Right lobe of liver (tissue), 6 donors: ENCODE measurements around the gene MSTO1. TPM values are rescaled to one million over a fixed set of nuclear protein-coding genes. Genes with fewer than 3 reads are reported as not detected.

Source experiments
- ATAC-seq, 4 donors: fragments of 200-7000 bp; cut with Tn5 transposase; one replicate each; pipeline ENCODE4 v1.9.1; 2020; ENCODE audit warnings: mild to moderate bottlenecking in 4 of 4, moderate library complexity in 4 of 4
- DNase-seq, 3 donors: peaks; one replicate each; pipeline ENCODE4 v3.0.0-alpha.2; 2020
- H3K27ac ChIP-seq, 3 donors: fragments of 200-600 bp; one replicate each; pipeline ENCODE4 v1.8.0; 2022
- H3K27me3 ChIP-seq, 2 donors: fragments of 200-600 bp; one replicate each; pipeline ENCODE4 v1.8.0; 2022
- H3K36me3 ChIP-seq, 4 donors: fragments of 200-600 bp; sonication (generic) in 1 of 4; one replicate each; pipeline versions ENCODE4 v1.5.1 to v1.8.0; 2017 to 2022; ENCODE audit warnings: control low read depth in 1 of 4
- H3K4me1 ChIP-seq, 4 donors: fragments of 200-600 bp; sonication (generic) in 1 of 4; one replicate each; pipeline versions ENCODE4 v1.5.1 to v1.8.0; 2017 to 2022; ENCODE audit warnings: control low read depth in 1 of 4
- H3K4me3 ChIP-seq, 3 donors: fragments of 200-600 bp; one replicate each; pipeline ENCODE4 v1.8.0; 2022
- H3K9me3 ChIP-seq, 4 donors: fragments of 200-600 bp; sonication (generic) in 1 of 4; one replicate each; pipeline versions ENCODE4 v1.5.1 to v1.8.0; 2017 to 2022; ENCODE audit warnings: control low read depth in 1 of 4
- CTCF ChIP-seq, 4 donors: fragments of 200-600 bp in 3 of 4; fragments of 450-650 bp in 1 of 4; IDR thresholded peaks; one replicate each; pipeline versions ENCODE4 v1.5.1 to v1.8.0; 2016 to 2022; ENCODE audit warnings: antibody characterized with exemption in 4 of 4, mild to moderate bottlenecking in 2 of 4
- POLR2A ChIP-seq: fragments of 450-650 bp; IDR thresholded peaks from one replicate; pipeline ENCODE4 v1.6.1; 2017; ENCODE audit warnings: antibody characterized with exemption, mild to moderate bottlenecking
- WGBS: methylation state at CpG from one replicate; pipeline ENCODE4 v1.1.6; 2018; ENCODE audit warnings: low coverage, low lambda C conversion rate; ENCODE audit not compliant: insufficient coverage; ENCODE audit errors: missing lambda C conversion rate; 5-methylcytosine and 5-hydroxymethylcytosine counted together
- intact Hi-C, 2 donors: fragments of 100-400 bp; cut with DNase I; formaldehyde crosslinking; loops; one replicate each; pipeline versions ENCODE4 v1.11.2 to v1.14.1; 2022
- total RNA-seq, 6 experiments: library from RNA; depleted of rRNA in 2 of 6; stranded (reverse); fragments of >200 nt in 2 of 6; fragmentation: NEBNext Ultra II Directional in 3 of 6; extraction: Animal tissue kit (Norgen Biotek cat#: 25700) in 3 of 6; gene quantifications; one replicate each; pipeline versions ENCODE4 v1.1.0 to v1.2.4, GENCODE V29; 2016 to 2023
- donor health status: DM: no; HTN: yes; CAD: no.
- donor health status: DM: no; HTN: no; CAD: no.
- donor health status: DM: no; HTN: no; CAD: no.
- donor health status: DM: no; HTN: yes; CAD: no.
- donor health status: DM: no; HTN: yes; CAD: no.

The MSTO1 gene
- total RNA-seq, 6 experiments from 2014 or later = 9.5 to 22.0 (median 16.7) TPM

DNA sequence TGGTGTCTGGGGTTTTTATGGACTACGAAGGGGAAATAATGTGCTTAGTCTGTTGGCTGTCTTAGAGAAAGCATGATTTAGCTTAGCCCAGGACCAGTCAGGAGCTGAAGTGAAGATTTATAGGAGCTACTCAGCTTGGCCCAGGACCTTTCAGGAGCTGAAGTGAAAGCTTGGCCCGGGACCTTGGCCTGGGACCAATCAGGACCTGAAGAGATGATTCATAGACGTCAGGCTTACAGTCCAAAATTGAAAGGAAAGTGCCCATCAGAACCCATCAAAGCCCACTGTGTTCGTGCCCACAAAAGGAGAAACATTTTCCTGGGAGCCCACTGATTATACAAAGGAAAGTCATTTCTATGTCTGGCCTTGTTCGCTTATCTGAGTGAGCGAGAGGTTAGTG is 35.6 kb downstream of the MSTO1 start:
- Histone ChIP-seq H3K4me1 (no peaks in the 10 kb centered on the region), H3K27me3 (no peaks in the 10 kb centered on the region), H3K4me3 (no peak overlapping the region), H3K9me3 (peaks cover 0 to 6% (median 0%) of the 10 kb centered on the region in 4 donors), H3K36me3 (no peaks in the 10 kb centered on the region), H3K27ac (no peak overlapping the region)
- no peak for ATAC-seq
- intact Hi-C loops = no loop called here
- no peak for DNase-seq
- TF ChIP-seq CTCF (IDR thresholded peaks at IDR 0.05) = no peak
- no peak for TF ChIP-seq POLR2A
- WGBS = 84% methylated on average over 3 of the region's 6 CpGs

DNA sequence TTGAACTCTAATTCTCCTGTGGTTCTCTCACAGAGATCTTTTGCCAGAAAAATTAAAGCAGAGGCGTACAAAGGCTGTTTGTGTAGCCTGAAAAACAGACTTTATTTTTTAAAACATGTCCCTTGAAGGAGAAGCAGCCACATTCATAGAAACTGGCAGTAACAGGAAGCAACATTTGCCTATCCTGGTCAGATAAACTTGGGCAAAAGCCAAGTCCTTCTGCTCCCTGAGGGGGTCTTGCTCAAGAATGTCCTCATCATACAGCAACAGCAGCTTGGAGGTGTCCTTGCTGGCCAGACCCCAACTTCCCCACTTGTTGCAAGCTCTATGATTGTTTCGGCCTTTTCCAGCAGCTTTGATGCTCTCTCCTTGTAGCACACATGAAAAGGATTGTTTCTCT is 36.3 kb downstream of the MSTO1 start:
- ATAC-seq = no peak
- Histone ChIP-seq H3K36me3 (no peaks in the 10 kb centered on the region), H3K27ac (no peak overlapping the region), H3K9me3 (peaks cover 0 to 6% (median 0%) of the 10 kb centered on the region in 4 donors), H3K4me3 (no peak overlapping the region), H3K4me1 (no peaks in the 10 kb centered on the region), H3K27me3 (no peaks in the 10 kb centered on the region)
- no peak for DNase-seq
- intact Hi-C loops = no loop called here
- TF ChIP-seq CTCF (IDR thresholded peaks at IDR 0.05) (no peak), POLR2A (no peak)
- 70% methylated on average over 2 of the region's 2 CpGs for WGBS

DNA sequence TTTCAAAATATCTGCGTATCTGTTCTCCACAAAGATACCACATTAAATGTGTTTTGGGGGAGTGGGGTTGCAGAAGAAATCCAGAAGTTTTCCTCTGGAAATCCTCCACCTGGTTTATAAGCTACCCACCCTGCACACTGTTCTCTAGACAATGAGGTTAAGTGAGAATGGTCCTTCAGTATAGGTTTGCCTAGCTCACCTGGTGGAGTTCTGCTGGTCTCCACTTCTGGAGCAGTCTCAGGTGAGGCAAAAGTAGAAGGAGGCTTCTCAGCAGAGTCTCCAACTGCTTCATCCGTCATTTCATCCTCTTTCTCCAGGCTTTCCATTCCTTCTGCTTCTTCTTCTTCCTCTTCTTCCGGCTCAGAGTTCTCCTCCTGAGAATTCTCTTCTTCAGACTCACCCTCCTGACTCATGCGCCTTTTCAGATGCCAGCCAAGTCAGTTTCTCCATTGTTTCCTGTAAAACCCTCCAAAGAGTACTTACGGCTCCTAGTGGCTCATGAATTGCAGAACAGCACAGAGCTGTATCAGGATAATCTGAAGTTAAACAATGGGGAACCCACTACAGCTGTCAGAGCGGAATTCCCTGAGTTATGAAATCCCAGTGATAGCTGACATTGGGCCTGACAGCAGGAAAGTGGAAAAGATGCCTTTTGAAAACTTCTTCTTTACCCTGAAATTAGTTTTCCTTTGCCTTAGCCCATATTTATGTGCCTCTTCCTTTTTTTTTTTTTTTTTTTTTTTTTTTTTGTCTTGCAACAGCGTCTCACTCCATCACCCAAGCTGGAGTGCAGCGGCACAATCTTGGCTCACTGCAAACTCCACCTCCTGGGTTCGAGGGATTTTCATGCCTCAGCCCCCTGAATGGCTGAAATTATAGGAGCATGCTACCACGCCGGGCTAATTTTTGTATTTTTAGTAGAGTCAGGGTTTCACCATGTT is 38.5 kb downstream of the MSTO1 start:
- intact Hi-C loops = no loop called here
- ATAC-seq = peak; percentile 93 to 99 (median 96)
- H3K27ac ChIP-seq = no peak overlapping the region

DNA sequence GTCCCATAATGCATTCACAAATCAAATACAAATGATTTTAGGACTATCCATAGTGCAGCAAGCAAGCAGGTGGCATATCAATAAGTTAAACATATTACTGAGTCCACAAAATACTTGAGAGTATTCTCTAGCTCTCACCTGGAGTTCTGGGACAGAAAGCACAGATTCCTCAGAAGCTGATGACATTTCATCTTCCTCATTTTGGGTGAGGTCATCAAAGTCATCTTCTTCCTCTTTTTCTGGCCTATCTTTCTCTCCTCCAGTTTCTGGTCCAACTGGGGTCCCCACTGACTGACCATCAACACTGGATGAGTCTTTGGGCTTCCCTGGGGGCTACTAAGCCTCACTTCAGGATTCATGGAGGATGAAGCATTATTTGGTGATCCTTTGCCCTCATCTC is 39.7 kb downstream of the MSTO1 start:
- no peaks in the 10 kb centered on the region for H3K36me3 ChIP-seq
- no peaks in the 10 kb centered on the region for H3K9me3 ChIP-seq
- no peak for DNase-seq
- H3K27me3 ChIP-seq = no peaks in the 10 kb centered on the region
- H3K27ac ChIP-seq = no peak overlapping the region
- no peak overlapping the region for H3K4me3 ChIP-seq
- intact Hi-C loops = no loop called here
- ATAC-seq = no peak
- H3K4me1 ChIP-seq = no peaks in the 10 kb centered on the region
- TF ChIP-seq CTCF (IDR thresholded peaks at IDR 0.05) (no peak), POLR2A (no peak)

More for the DNA sequence above, 38.5 kb downstream of the MSTO1 start:
- Histone ChIP-seq H3K27me3 (no peaks in the 10 kb centered on the region), H3K36me3 (no peaks in the 10 kb centered on the region), H3K4me1 (no peaks in the 10 kb centered on the region), H3K4me3 (no peak overlapping the region), H3K9me3 (peaks cover 0 to 1% (median 0%) of the 10 kb centered on the region in 4 donors)
- 41% methylated on average over 11 of the region's 11 CpGs for WGBS
- TF ChIP-seq POLR2A (no peak), CTCF (IDR thresholded peaks at IDR 0.05) (peak in 3 of 4 donors; percentile 32 to 47 (median 42))
- no peak for DNase-seq
